A549 treated with AZD9567 at 1 μM for 4 hours (cell line): Measurements from ENCODE around the gene SF1. TPM values are rescaled to one million over a fixed set of nuclear protein-coding genes. Genes with fewer than 3 reads are reported as not detected.

ENCODE experiments used
- total RNA-seq: library from RNA; stranded (reverse); fragments of 200-300 nt; extraction: Qiagen RNA extraction; gene quantifications from 5 replicates; pipeline ENCODE4 v1.2.3, GENCODE V29; 2022; ENCODE audit not compliant: insufficient read depth

The SF1 gene, protein sequence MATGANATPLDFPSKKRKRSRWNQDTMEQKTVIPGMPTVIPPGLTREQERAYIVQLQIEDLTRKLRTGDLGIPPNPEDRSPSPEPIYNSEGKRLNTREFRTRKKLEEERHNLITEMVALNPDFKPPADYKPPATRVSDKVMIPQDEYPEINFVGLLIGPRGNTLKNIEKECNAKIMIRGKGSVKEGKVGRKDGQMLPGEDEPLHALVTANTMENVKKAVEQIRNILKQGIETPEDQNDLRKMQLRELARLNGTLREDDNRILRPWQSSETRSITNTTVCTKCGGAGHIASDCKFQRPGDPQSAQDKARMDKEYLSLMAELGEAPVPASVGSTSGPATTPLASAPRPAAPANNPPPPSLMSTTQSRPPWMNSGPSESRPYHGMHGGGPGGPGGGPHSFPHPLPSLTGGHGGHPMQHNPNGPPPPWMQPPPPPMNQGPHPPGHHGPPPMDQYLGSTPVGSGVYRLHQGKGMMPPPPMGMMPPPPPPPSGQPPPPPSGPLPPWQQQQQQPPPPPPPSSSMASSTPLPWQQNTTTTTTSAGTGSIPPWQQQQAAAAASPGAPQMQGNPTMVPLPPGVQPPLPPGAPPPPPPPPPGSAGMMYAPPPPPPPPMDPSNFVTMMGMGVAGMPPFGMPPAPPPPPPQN
- total RNA-seq: 150 to 269 TPM (median 165 TPM) in 5 replicates

DNA sequence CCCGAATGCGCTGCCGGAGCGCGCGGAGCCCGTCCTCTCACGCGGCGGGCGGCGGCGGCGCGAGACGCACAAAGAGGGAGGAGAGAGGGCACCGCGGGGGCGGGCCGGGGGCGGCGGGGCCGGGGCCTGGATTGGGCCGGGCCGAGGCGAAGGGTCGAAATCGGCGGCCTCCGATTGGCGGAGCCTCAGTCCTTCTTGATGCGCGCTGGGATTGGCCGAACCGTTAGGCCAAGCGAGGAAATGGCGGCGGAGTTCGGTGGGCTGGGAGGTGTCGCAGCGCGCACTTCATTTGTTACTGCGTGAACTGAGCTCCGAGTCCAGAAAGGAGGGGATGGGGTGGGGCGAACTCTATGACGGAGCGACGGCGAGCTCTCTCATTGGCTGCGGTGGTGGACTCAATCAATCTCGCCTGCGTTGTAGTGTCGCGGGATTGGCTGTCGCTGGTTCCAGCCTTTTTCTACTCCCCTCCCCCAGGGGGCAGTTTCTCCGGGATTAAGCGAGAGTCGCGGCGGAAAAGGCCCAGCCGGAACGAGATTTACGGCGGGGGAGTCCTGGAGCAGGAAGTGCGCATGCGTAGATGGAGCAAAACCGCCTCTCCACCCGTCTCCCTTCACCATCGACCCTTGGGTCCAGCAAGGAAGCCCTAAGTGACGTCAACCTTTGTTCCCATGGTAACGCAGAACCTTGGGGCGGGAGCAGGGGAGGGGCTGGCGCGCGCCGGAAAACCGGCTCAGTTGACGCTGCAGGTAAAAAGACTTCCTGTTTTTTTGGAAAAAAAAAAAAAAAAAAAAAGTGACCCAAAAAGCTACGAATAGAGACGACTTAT lies at the start of gene SF1:
Gene SF1, minus strand, starts transcription at position 70 of the 826 bp plus-strand sequence. CDS start 150 bp downstream, outside the sequence.

DNA sequence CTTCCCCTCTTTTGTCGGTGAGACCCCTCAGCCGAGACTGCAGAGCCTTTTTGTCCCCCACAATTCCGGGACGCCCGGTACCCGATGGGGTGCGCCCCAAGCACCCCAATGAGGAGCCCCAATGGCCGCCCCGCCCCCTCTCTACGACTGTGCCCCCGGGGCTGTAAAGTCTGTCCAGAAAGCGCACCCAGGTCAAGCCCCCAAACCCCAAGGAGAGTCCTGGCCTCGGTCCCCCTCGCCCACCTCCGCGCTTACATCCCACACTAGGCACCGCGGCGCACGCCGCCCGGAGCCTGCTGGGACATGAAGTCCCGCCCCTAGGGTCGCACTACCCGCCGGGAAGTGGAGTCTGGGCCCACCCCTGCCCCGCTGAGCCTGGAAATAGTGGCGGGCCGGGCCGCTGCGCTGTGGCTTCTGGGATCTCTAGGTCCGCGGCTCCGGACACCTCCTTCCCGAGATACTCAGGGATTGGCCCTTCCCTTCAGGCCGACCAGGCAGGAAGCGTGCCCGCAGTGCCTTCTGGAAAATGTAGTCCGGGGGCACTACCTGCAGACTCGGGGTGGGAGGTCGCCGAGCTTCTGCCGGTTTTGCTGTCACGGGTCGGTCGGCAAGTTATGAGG lies 32.0 kb upstream of the SF1 start, which contains the start of gene MEN1:
Gene MEN1, minus strand, starts transcription at position 281 of the 620 bp plus-strand sequence. CDS start 442 bp downstream, outside the sequence.

DNA sequence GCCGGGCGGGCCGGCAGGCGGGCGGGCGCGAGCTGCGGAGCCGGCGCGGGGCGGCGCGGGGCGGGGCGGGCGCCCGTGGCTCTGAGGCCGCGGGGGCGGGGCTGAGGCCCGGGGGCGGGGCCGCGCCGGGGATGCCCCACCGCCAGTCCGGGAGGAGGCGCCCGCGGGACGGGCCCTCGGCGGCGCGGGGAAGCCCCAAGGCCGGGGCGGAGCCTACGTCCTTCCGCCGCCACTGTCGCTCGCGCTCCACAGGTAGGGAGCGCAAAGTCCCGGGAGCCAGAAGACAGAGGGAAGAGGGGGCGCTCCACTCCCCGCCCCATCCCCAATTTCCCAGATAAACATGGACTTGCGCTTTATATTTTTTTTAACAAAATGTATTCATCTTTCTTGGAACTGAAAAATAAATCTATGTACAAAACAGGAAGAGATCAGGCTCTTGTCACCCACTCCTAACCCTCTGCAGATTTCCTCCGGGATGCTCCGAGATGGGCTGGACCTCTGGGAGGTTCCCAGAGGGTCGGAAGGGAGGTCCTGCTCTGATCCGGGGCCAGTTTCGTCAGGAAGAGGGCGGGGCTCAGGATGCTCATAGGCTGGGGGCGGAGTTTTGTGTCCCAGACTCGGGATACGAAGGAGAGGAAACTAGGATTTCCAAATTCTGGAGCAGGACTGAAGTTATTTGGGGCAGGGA lies 25.0 kb upstream of the SF1 start, which contains the start of gene MAP4K2:
Gene MAP4K2, minus strand, starts transcription at position 57 of the 688 bp plus-strand sequence. CDS start 65 bp downstream, outside the sequence.

GRCh38 chr11:64759722-64760719 lies 18.3 kb downstream of the SF1 start, which contains the start of gene PYGM:
PYGM (minus strand) TSS chr11:64759974; CDS start chr11:64759898, 76 bp downstream.

DNA sequence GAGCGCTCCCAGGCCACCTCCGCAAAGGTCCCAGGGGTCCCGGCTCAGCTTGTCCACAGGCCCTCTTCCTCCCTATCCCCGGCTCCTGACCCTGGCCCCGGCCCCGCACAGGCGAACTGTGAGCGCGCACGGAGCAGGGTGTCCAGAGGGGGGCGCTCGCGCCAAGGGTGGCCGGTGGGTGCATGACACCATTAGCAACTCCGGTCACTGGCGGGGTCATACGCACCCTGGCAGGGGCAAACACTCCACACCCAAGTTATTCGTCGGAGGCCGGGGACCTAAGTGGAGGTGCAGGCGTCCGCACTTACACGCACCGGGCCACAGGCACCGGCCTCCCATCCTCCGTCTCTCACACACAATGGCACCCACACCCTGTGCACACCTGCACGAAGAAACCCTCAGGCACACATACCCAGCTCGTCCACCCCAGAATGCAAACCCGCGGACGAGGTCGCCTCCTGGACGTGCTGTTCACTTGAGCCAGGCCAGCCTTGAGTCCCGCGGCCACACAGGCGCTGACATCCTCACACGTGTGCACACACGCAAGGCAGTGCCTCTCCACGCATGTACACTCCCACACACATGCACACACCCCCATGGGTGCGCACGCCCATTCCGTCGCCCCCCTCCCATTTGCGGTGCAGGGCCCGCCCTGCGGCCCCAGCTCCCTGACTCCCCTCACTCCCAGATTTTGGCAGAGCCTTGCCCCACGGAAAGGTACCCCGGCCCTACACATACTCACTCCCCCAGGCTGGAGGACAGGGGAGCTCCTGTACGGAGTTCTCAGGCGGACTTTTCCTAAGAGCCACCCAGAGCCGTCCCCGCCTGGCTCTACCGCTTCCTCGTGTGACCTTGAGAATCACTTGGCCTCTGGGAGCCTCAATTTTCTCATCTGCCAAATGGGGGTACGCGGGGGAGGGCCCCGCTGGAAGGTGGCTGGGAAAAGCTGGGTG lies 34.5 kb downstream of the SF1 start, which contains the start of gene RASGRP2:
Gene RASGRP2, minus strand, starts transcription at position 552 of the 953 bp plus-strand sequence. CDS start 1,276 bp downstream, outside the sequence.

GRCh38 chr11:64723117-64723906 lies 55.0 kb downstream of the SF1 start, which contains the start of gene NRXN2:
NRXN2 (minus strand) TSS chr11:64723197; CDS start chr11:64713699, 9,498 bp downstream.

Other genes with a start within 250 kb of the SF1 start
- 0.06 to 0.15 TPM (median 0.09 TPM) in 4 of 5 replicates, not detected in the other for gene SLC22A11, start 222.6 kb downstream of the SF1 start, total RNA-seq
- not detected in 5 replicates for gene SLC22A12, start 187.3 kb downstream of the SF1 start, total RNA-seq
- 0.17 to 0.39 TPM (median 0.30 TPM) in 4 of 5 replicates, not detected in the other for gene NRXN2, start 55.3 kb downstream of the SF1 start, total RNA-seq
- 0.87 to 2.1 TPM (median 1.5 TPM) in 4 of 5 replicates, not detected in the other for gene RASGRP2, start 34.4 kb downstream of the SF1 start, total RNA-seq
- 0.24 to 0.65 TPM (median 0.41 TPM) in 4 of 5 replicates, not detected in the other for gene PYGM, start 18.6 kb downstream of the SF1 start, total RNA-seq
- 5.6 to 9.3 TPM (median 7.9 TPM) in 5 replicates for gene MAP4K2, start 24.7 kb upstream of the SF1 start, total RNA-seq
- 36.7 to 42.8 TPM (median 41.1 TPM) in 5 replicates for gene MEN1, start 32.0 kb upstream of the SF1 start, total RNA-seq
- 0.66 to 1.3 TPM (median 1.2 TPM) in 5 replicates for gene CDC42BPG, start 66.1 kb upstream of the SF1 start, total RNA-seq
- 91.2 to 130 TPM (median 114 TPM) in 5 replicates for gene EHD1, start 100.1 kb upstream of the SF1 start, total RNA-seq
- 8.4 to 25.0 TPM (median 22.0 TPM) in 5 replicates for gene ATG2A, start 138.7 kb upstream of the SF1 start, total RNA-seq
- 3.9 to 9.0 TPM (median 4.9 TPM) in 5 replicates for gene PPP2R5B, start 146.1 kb upstream of the SF1 start, total RNA-seq
- not detected in 5 replicates for gene GPHA2, start 157.4 kb upstream of the SF1 start, total RNA-seq
- gene MAJIN, start 193.6 kb upstream of the SF1 start, total RNA-seq: not detected in 5 replicates
- gene BATF2, start 218.4 kb upstream of the SF1 start, total RNA-seq: 0.32 to 0.72 TPM (median 0.56 TPM) in 4 of 5 replicates, not detected in the other
- gene ARL2, start 235.6 kb upstream of the SF1 start, total RNA-seq: 178 to 191 TPM (median 184 TPM) in 5 replicates
- gene SNX15, start 248.9 kb upstream of the SF1 start, total RNA-seq: 21.5 to 38.9 TPM (median 23.0 TPM) in 5 replicates